HG02642 (cell line): ENCODE measurements around the gene CNKSR1.
"Not testable (repeated sequence)": the region's sequence is repeated elsewhere in the genome, so short reads cannot be mapped to it uniquely, and the experiment has no call there.

Experiments
- ATAC-seq: cut with Tn5 transposase; IDR thresholded peaks from one replicate; pipeline ENCODE4 v1.9.1; 2021; ENCODE audit warnings: mild to moderate bottlenecking; ENCODE audit not compliant: unreplicated experiment, poor library complexity

The CNKSR1 gene

GRCh38 chr1:26218906-26219494, 41.7 kb downstream of the CNKSR1 start:
- no peak for ATAC-seq

- ATAC-seq, result no peak
Observed at GRCh38 chr1:26220199-26220912, 43.1 kb downstream of the CNKSR1 start.

GRCh38 chr1:26221094-26221493, 43.8 kb downstream of the CNKSR1 start:
- ATAC-seq, result no peak

GRCh38 chr1:26224606-26225005, 47.3 kb downstream of the CNKSR1 start:
- no peak for ATAC-seq

- no peak for ATAC-seq
Observed at GRCh38 chr1:26225033-26225831, 47.9 kb downstream of the CNKSR1 start.

GRCh38 chr1:26230682-26231081, 53.4 kb downstream of the CNKSR1 start:
- not testable (repeated sequence) for ATAC-seq

- ATAC-seq, result peak; percentile 92
Observed at GRCh38 chr1:26233903-26234643, 56.8 kb downstream of the CNKSR1 start, which contains the start of gene CEP85. Gene CEP85 (plus strand): TSS chr1:26234200. CDS start chr1:26239784, 5,584 bp downstream.

GRCh38 chr1:26234644-26235370, 57.5 kb downstream of the CNKSR1 start:
- ATAC-seq, result peak; percentile 3

- no peak for ATAC-seq
Observed at GRCh38 chr1:26237230-26237966, 60.1 kb downstream of the CNKSR1 start.
